ENCODE data around the gene PSMD5. TPM values are rescaled to one million over a fixed set of nuclear protein-coding genes. Genes with fewer than 3 reads are reported as not detected.

The PSMD5 gene
- total RNA-seq, result 31.4 and 42.1 TPM in 2 replicates

GRCh38 chr9:120842685-120843485, at the start of gene PSMD5:
Gene PSMD5, minus strand, starts transcription at chr9:120842922. Its CDS starts 13 bp downstream, at chr9:120842909.
- TF ChIP-seq CTCF (conservative IDR thresholded peaks at IDR 0.05; ENCODE audit: low read depth, low read length), result no peak
- peak within 1 kb of the TSS; percentile 100 for H3K4me3 ChIP-seq (ENCODE audit: low read depth, low read length)
- DNase-seq (ENCODE audit: low read depth), result peak; percentile 95

- no peak for TF ChIP-seq CTCF (conservative IDR thresholded peaks at IDR 0.05; ENCODE audit: low read depth, low read length)
- H3K4me3 ChIP-seq (ENCODE audit: low read depth, low read length), result no peak overlapping the region
- DNase-seq (ENCODE audit: low read depth), result no peak
Observed at GRCh38 chr9:120891884-120892747, 49.4 kb upstream of the PSMD5 start.

GRCh38 chr9:120891245-120891883, 48.6 kb upstream of the PSMD5 start:
- no peak for DNase-seq (ENCODE audit: low read depth)
- H3K4me3 ChIP-seq (ENCODE audit: low read depth, low read length), result no peak overlapping the region
- no peak for TF ChIP-seq CTCF (conservative IDR thresholded peaks at IDR 0.05; ENCODE audit: low read depth, low read length)

GRCh38 chr9:120890320-120891244, 47.9 kb upstream of the PSMD5 start:
- no peak for DNase-seq (ENCODE audit: low read depth)
- TF ChIP-seq CTCF (conservative IDR thresholded peaks at IDR 0.05; ENCODE audit: low read depth, low read length), result no peak
- no peak overlapping the region for H3K4me3 ChIP-seq (ENCODE audit: low read depth, low read length)

GRCh38 chr9:120889606-120890271, 47.0 kb upstream of the PSMD5 start:
- no peak for DNase-seq (ENCODE audit: low read depth)
- no peak overlapping the region for H3K4me3 ChIP-seq (ENCODE audit: low read depth, low read length)
- no peak for TF ChIP-seq CTCF (conservative IDR thresholded peaks at IDR 0.05; ENCODE audit: low read depth, low read length)

All from epithelial cell of proximal tubule (primary cell).